LNCaP clone FGC (cell line): ENCODE measurements around the gene VAV2.

Experiments used
- DNase-seq: peaks from one replicate; pipeline ENCODE4 v3.0.0-alpha.2; 2011; ENCODE audit warnings: low read depth
- H3K4me3 ChIP-seq: 2 replicates; pipeline ENCODE4 v1.5.1; 2011; ENCODE audit warnings: mild to moderate bottlenecking, low read depth, low read length, control low read depth
- CTCF ChIP-seq: IDR thresholded peaks from 2 replicates; pipeline ENCODE4 v1.5.1; 2012; ENCODE audit warnings: mild to moderate bottlenecking; ENCODE audit not compliant: control insufficient read depth, insufficient read depth; ENCODE audit errors: extremely low read depth

Gene VAV2

GRCh38 chr9:133761641-133762248 lies 230.4 kb downstream of the VAV2 start:
- TF ChIP-seq CTCF, result no peak
- H3K4me3 ChIP-seq, result no peak overlapping the region
- no peak for DNase-seq

DNA sequence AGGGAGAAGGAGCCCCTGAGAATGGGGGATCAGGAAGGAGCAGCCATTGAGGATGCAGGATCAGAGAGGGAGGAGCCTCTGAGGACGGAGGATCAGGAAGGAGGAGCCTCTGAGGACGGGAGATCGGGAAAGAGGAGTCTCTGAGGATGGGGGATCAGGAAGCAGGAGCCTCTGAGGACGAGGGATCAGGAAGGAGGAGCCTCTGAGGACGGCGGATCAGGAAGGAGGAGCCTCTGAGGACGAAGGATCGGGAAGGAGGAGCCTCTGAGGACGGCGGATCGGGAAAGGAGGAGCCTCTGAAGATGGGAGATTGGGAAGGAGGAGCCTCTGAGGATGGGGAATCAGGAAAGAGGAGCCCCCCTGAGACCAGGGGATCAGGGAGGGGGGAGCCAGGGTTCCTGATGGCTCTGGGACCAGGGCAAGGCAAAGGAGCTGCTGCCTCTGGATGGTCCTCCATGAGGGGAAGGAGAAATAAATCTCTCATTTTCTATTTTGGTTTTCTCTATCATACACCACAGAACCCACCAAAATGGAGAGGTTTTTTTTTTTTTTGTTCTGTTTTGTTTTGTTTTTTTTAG lies 231.3 kb downstream of the VAV2 start:
- DNase-seq, result no peak
- no peak for TF ChIP-seq CTCF

GRCh38 chr9:133759946-133760345 lies 232.2 kb downstream of the VAV2 start:
- no peak overlapping the region for H3K4me3 ChIP-seq
- no peak for TF ChIP-seq CTCF
- no peak for DNase-seq

More for the DNA sequence above, 231.3 kb downstream of the VAV2 start:
- no peak overlapping the region for H3K4me3 ChIP-seq

- no peak overlapping the region for H3K4me3 ChIP-seq
- no peak for TF ChIP-seq CTCF
- no peak for DNase-seq
These were observed 232.8 kb downstream of the VAV2 start for GRCh38 chr9:133759146-133759900.

DNA sequence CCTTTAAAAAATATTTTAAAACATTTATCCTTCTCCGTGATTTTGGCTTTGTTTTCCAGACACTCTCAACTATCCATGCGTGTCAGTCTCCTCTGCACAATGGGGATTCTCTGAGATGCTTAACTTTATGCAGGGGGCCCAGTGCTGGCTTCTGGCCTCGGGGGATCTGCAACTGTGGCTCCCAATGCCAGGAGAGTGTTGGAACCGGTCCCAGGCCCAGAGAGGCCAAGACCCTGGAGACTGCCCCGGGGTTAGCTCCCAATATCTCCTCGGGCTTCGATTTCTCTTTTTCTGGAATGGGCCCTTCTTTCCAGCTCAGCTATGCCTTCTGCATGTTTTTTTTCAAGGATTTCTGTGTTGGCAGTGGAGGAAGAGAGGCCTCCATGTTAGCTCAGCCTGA lies 233.9 kb downstream of the VAV2 start:
- no peak for TF ChIP-seq CTCF
- H3K4me3 ChIP-seq, result no peak overlapping the region
- no peak for DNase-seq

GRCh38 chr9:133754688-133755227 lies 237.4 kb downstream of the VAV2 start:
- DNase-seq, result no peak
- no peak overlapping the region for H3K4me3 ChIP-seq
- TF ChIP-seq CTCF, result no peak

DNA sequence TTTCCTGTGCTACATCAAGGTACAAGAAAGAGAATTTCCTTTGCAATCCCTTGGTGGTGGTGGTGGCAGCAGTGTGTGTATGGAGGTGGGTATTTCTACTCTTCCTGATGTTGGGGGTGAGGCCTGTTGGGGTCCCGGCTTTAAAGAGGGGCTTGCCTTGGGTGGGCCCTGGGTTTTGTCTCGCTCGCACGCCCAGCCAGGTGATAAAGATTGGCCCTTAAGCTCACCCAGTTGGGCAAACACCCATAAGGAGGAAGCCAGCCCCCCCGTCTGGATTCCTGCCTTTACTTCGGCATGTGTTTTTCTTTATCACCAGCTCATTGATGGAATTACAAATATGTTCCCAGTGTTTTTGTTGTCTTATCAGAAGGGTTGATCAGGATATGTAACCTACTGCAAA lies 237.9 kb downstream of the VAV2 start:
- TF ChIP-seq CTCF, result no peak

More for the DNA sequence above, 237.9 kb downstream of the VAV2 start:
- no peak overlapping the region for H3K4me3 ChIP-seq
- DNase-seq, result no peak
